SK-N-SH treated with all-trans-retinoic acid at 6 μM for 48 hours (cell line): ENCODE measurements around the gene CELSR3.

Source experiments
- RARB ChIP-seq: fragments of 250-450 bp; sonication (Bioruptor Pico); IDR thresholded peaks from 2 replicates; pipeline ENCODE4 v1.8.0; 2021; ENCODE audit warnings: mild to moderate bottlenecking, moderate library complexity
- TOX ChIP-seq: fragments of 250-450 bp; sonication (Bioruptor Pico); IDR thresholded peaks from 2 replicates; pipeline ENCODE4 v1.8.0; 2021; ENCODE audit warnings: mild to moderate bottlenecking, moderate library complexity, borderline replicate concordance
- TF ChIP-seq, protein P1 (sequence below): fragments of 250-450 bp; sonication (Bioruptor Pico); IDR thresholded peaks from 2 replicates; pipeline ENCODE4 v1.8.0; 2020; ENCODE audit warnings: mild to moderate bottlenecking, moderate library complexity, borderline replicate concordance

DNA sequence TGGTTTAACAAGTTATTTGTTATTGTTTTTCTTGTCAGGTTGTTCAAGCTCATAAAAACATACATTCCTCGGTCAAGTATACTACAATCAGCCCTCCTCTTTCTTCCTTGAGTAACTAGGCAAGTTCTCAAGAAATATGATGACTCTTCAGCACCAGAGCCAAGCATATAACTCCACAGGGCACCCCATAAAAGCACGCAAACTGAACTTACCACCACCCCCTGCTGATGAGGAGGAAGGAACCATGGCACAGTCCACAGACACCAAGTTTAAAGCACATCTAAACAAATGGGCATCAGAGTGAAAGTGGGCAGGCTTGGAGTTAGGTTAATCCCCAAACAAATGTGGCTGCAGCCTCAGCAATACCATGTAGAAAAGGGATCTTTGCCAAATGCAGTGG, 49.0 kb upstream of the CELSR3 start:
- no peak for TF ChIP-seq RARB (CRISPR knock-in tag)
- TF ChIP-seq TOX (CRISPR knock-in tag), result no peak
- TF ChIP-seq, protein P1, sequence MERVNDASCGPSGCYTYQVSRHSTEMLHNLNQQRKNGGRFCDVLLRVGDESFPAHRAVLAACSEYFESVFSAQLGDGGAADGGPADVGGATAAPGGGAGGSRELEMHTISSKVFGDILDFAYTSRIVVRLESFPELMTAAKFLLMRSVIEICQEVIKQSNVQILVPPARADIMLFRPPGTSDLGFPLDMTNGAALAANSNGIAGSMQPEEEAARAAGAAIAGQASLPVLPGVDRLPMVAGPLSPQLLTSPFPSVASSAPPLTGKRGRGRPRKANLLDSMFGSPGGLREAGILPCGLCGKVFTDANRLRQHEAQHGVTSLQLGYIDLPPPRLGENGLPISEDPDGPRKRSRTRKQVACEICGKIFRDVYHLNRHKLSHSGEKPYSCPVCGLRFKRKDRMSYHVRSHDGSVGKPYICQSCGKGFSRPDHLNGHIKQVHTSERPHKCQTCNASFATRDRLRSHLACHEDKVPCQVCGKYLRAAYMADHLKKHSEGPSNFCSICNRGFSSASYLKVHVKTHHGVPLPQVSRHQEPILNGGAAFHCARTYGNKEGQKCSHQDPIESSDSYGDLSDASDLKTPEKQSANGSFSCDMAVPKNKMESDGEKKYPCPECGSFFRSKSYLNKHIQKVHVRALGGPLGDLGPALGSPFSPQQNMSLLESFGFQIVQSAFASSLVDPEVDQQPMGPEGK (CRISPR knock-in tag), result no peak
